ENCODE data around the gene ZFP36L1. TPM values are rescaled to one million over a fixed set of nuclear protein-coding genes. Genes with fewer than 3 reads are reported as not detected.

ZFP36L1 gene
- total and polyA plus RNA-seq, 10 of the 15 experiments (the other 5 are each of a cell fraction or from before 2014, with no cell fraction given) = 22.0 to 184 (median 66.1) TPM

- TF ChIP-seq FOXM1 (IDR thresholded peaks at IDR 0.05; ENCODE audit: low read depth, low read length) (no peak), BCLAF1 (IDR thresholded peaks at IDR 0.05) (no peak), EGR1 (IDR thresholded peaks at IDR 0.05; ENCODE audit: borderline replicate concordance in 1 of 2, low read depth in 2 of 2, low read length in 2 of 2) (no peak), SMARCA5 (IDR thresholded peaks at IDR 0.05) (no peak), CHD4 (IDR thresholded peaks at IDR 0.05) (no peak), ATF3 (IDR thresholded peaks at IDR 0.05; ENCODE audit: borderline replicate concordance, extremely low read depth, low read depth, low read length) (no peak), RFX5 (IDR thresholded peaks at IDR 0.05; ENCODE audit: low read depth, low read length) (no peak), STAT1 (conservative IDR thresholded peaks at IDR 0.05) (no peak), BHLHE40 (IDR thresholded peaks at IDR 0.05; ENCODE audit: borderline replicate concordance in 1 of 2, low read depth in 2 of 2, low read length in 1 of 2) (peak; percentile 79 to 89), PRDM15 (CRISPR knock-in tag; IDR thresholded peaks at IDR 0.05) (no peak), MEF2B (IDR thresholded peaks at IDR 0.05; ENCODE audit: partially characterized antibody, poor library complexity, severe bottlenecking) (peak; percentile 45), CREB1 (IDR thresholded peaks at IDR 0.05; ENCODE audit: low read depth) (no peak), GABPA (IDR thresholded peaks at IDR 0.05; ENCODE audit: low read depth) (no peak), MYB (IDR thresholded peaks at IDR 0.05; ENCODE audit: borderline replicate concordance, low read depth, low read length) (no peak), PAX8 (IDR thresholded peaks at IDR 0.05) (no peak), TARDBP (IDR thresholded peaks at IDR 0.05; ENCODE audit: borderline replicate concordance) (no peak), IRF3 (IDR thresholded peaks at IDR 0.05) (no peak), NR2F1 (conservative IDR thresholded peaks at IDR 0.05) (peak; percentile 85), JUND (IDR thresholded peaks at IDR 0.05; ENCODE audit: low read depth, low read length) (no peak), CEBPZ (IDR thresholded peaks at IDR 0.05; ENCODE audit: low read depth, low read length) (no peak)
Measured at GRCh38 chr14:68822132-68822651, 29.3 kb upstream of the ZFP36L1 start (continued).

Measured in GM12878 (cell line).